Fibroblast of lung (primary cell): ENCODE measurements around the gene MBTD1. TPM values are rescaled to one million over a fixed set of nuclear protein-coding genes. Genes with fewer than 3 reads are reported as not detected.
"Not testable (repeated sequence)": the region's sequence is repeated elsewhere in the genome, so short reads cannot be mapped to it uniquely, and the experiment has no call there.

Experiments used
- DNase-seq, 2 donors: peaks; one replicate each; pipeline versions ENCODE4 v3.0.0 to v3.0.0-alpha.2; 2010; ENCODE audit warnings: low read depth in 2 of 2
- H2AFZ ChIP-seq: 2 replicates; pipeline ENCODE4 v1.5.1; 2012; ENCODE audit warnings: low read length, control low read depth, inconsistent platforms
- H3K27ac ChIP-seq: 2 replicates; pipeline ENCODE4 v1.5.1; 2011; ENCODE audit warnings: low read length, control low read depth; ENCODE audit not compliant: insufficient read depth
- H3K27me3 ChIP-seq: 2 replicates; pipeline ENCODE4 v1.5.1; 2011; ENCODE audit warnings: mild to moderate bottlenecking, low read length; ENCODE audit not compliant: control insufficient read depth, insufficient read depth
- H3K36me3 ChIP-seq: 2 replicates; pipeline ENCODE4 v1.5.1; 2011; ENCODE audit warnings: low read length; ENCODE audit not compliant: control insufficient read depth, insufficient read depth
- H3K4me1 ChIP-seq: 2 replicates; pipeline ENCODE4 v1.5.1; 2011; ENCODE audit warnings: low read length; ENCODE audit not compliant: control insufficient read depth, insufficient read depth; ENCODE audit errors: extremely low read depth
- H3K4me2 ChIP-seq: 2 replicates; pipeline ENCODE4 v1.5.1; 2011; ENCODE audit warnings: low read length, control low read depth; ENCODE audit not compliant: insufficient read depth; ENCODE audit errors: extremely low read depth
- H3K4me3 ChIP-seq, 4 experiments: fragments of 200-600 bp in 1 of 4; sonication (generic) in 1 of 4; replicated peaks in 1 of 4; 2 replicates each; pipeline ENCODE4 v1.5.1; 2011 to 2016; ENCODE audit warnings: low read length in 4 of 4, low read depth in 3 of 4, mild to moderate bottlenecking in 3 of 4, control low read depth in 2 of 4, inconsistent platforms in 1 of 4, mixed read lengths in 1 of 4; ENCODE audit not compliant: insufficient read depth in 1 of 4; ENCODE audit errors: control extremely low read depth in 1 of 4
- H3K79me2 ChIP-seq: 2 replicates; pipeline ENCODE4 v1.5.1; 2012; ENCODE audit warnings: mild to moderate bottlenecking, low read length, inconsistent platforms; ENCODE audit not compliant: control insufficient read depth, insufficient read depth
- H3K9ac ChIP-seq: 2 replicates; pipeline ENCODE4 v1.5.1; 2011; ENCODE audit warnings: mild to moderate bottlenecking, low read length, control low read depth; ENCODE audit not compliant: insufficient read depth
- H3K9me3 ChIP-seq: 2 replicates; pipeline ENCODE4 v1.5.1; 2012; ENCODE audit warnings: low read depth, low read length; ENCODE audit not compliant: control insufficient read depth, insufficient read depth
- H4K20me1 ChIP-seq: 2 replicates; pipeline ENCODE4 v1.5.1; 2011; ENCODE audit warnings: low read length; ENCODE audit not compliant: control insufficient read depth, insufficient read depth; ENCODE audit errors: extremely low read depth
- EZH2 ChIP-seq: IDR thresholded peaks from 2 replicates; pipeline ENCODE4 v1.5.1; 2012; ENCODE audit warnings: low read length, control low read depth, mild to moderate bottlenecking; ENCODE audit errors: missing control alignments
- polyA plus RNA-seq, 2 donors: library from polyadenylated mRNA; depleted of rRNA in 1 of 2; stranded (reverse) in 1 of 2; unstranded in 1 of 2; fragments of >200 nt; gene quantifications; 2 replicates each; pipeline ENCODE4 v1.2.1, GENCODE V29; 2011 to 2012; ENCODE audit warnings: missing spikeins in 1 of 2
- total RNA-seq: library from RNA; depleted of rRNA; stranded (reverse); fragments of >200 nt; gene quantifications from 2 replicates; pipeline ENCODE4 v1.2.1, GENCODE V29; 2014
- TF ChIP-seq, protein P1 (sequence below), 2 donors: IDR thresholded peaks in 1 of 2; conservative IDR thresholded peaks in 1 of 2; 1 replicate in 1 of 2; 2 replicates in 1 of 2; pipeline ENCODE4 v1.5.1; 2011 to 2012; ENCODE audit warnings: low read length in 2 of 2, control low read depth in 1 of 2, inconsistent platforms in 1 of 2, low read depth in 1 of 2, mild to moderate bottlenecking in 1 of 2

Gene MBTD1
- total and polyA plus RNA-seq, 2 donors (not counting 1 experiment from before 2014, with no cell fraction given), result 4.4 to 13.7 TPM

GRCh38 chr17:51185763-51186332, 74.0 kb downstream of the MBTD1 start:
- Histone ChIP-seq H3K27me3 (no peaks in the 10 kb centered on the region), H2AFZ (no peak overlapping the region), H3K27ac (no peak overlapping the region), H3K4me2 (no peak overlapping the region), H3K4me1 (no peaks in the 10 kb centered on the region), H3K9me3 (no peaks in the 10 kb centered on the region), H3K79me2 (no peaks in the 10 kb centered on the region), H3K9ac (no peak overlapping the region), H3K4me3 (no peak overlapping the region), H3K36me3 (no peaks in the 10 kb centered on the region), H4K20me1 (no peaks in the 10 kb centered on the region)
- no peak for TF ChIP-seq EZH2
- TF ChIP-seq, protein P1, sequence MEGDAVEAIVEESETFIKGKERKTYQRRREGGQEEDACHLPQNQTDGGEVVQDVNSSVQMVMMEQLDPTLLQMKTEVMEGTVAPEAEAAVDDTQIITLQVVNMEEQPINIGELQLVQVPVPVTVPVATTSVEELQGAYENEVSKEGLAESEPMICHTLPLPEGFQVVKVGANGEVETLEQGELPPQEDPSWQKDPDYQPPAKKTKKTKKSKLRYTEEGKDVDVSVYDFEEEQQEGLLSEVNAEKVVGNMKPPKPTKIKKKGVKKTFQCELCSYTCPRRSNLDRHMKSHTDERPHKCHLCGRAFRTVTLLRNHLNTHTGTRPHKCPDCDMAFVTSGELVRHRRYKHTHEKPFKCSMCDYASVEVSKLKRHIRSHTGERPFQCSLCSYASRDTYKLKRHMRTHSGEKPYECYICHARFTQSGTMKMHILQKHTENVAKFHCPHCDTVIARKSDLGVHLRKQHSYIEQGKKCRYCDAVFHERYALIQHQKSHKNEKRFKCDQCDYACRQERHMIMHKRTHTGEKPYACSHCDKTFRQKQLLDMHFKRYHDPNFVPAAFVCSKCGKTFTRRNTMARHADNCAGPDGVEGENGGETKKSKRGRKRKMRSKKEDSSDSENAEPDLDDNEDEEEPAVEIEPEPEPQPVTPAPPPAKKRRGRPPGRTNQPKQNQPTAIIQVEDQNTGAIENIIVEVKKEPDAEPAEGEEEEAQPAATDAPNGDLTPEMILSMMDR (conservative IDR thresholded peaks at IDR 0.05 in 1 of 2, IDR thresholded peaks at IDR 0.05 in 1 of 2; ENCODE audit: low read depth in 1 of 2, low read length in 2 of 2), result no peak
- peak in 1 of 2 donors; percentile 16 for DNase-seq

DNA sequence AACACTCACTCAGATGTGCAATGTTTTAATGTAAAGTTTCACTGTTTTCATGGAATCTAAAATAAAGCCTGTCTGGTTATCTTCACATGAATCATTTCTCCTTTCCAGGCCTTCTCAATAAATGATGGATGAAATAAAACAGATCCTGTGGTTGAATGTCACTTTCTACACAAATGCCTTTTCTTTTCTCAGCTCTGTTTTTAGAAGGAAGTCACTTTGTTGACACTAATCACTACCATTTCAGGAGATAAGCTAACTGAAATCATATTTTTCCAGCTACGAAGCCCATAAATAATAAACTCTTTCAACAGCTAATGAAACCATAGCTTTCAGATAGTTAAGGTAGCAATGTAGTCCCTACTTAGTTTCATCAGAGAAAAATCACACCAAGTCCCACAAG, 75.7 kb downstream of the MBTD1 start:
- Histone ChIP-seq H3K79me2 (no peaks in the 10 kb centered on the region), H3K9me3 (no peaks in the 10 kb centered on the region), H3K27me3 (no peaks in the 10 kb centered on the region), H3K4me2 (no peak overlapping the region), H4K20me1 (no peaks in the 10 kb centered on the region), H3K4me1 (peaks cover 3% of the 10 kb centered on the region), H2AFZ (no peak overlapping the region), H3K9ac (no peak overlapping the region), H3K36me3 (no peaks in the 10 kb centered on the region), H3K27ac (no peak overlapping the region), H3K4me3 (no peak overlapping the region)
- no peak for DNase-seq
- no peak for TF ChIP-seq EZH2
- TF ChIP-seq, protein P1 (conservative IDR thresholded peaks at IDR 0.05 in 1 of 2, IDR thresholded peaks at IDR 0.05 in 1 of 2; ENCODE audit: low read depth in 1 of 2, low read length in 2 of 2), result no peak

DNA sequence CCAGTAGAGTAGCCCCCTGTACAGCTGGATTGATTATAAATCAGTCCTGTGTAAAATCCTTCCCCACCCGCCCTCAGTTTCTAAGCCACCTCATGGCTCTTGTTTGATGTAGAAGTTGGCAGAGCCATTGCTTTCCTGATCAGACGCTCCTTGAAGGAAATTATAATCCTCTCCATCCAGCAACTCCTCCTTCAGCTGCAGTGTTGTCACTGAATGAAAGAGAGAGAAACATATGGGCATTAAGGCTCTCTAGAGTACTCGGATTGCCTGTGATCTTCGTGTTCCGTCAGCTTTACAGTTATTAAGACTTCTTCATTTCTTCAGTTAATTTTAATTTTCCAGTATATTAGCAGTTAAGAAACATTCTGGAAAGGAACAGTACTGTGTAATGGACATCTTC, 79.4 kb downstream of the MBTD1 start:
- DNase-seq, result no peak
- H3K36me3 ChIP-seq, result no peaks in the 10 kb centered on the region
- no peak overlapping the region for H3K4me2 ChIP-seq
- no peak overlapping the region for H3K9ac ChIP-seq
- TF ChIP-seq, protein P1 (conservative IDR thresholded peaks at IDR 0.05 in 1 of 2, IDR thresholded peaks at IDR 0.05 in 1 of 2; ENCODE audit: low read depth in 1 of 2, low read length in 2 of 2), result no peak
- TF ChIP-seq EZH2, result no peak
- H3K27me3 ChIP-seq, result no peaks in the 10 kb centered on the region
- no peak overlapping the region for H3K27ac ChIP-seq
- no peaks in the 10 kb centered on the region for H3K9me3 ChIP-seq
- no peak overlapping the region for H3K4me3 ChIP-seq
- H2AFZ ChIP-seq, result no peak overlapping the region
- H4K20me1 ChIP-seq, result no peaks in the 10 kb centered on the region
- H3K79me2 ChIP-seq, result no peaks in the 10 kb centered on the region
- peaks cover 3% of the 10 kb centered on the region for H3K4me1 ChIP-seq

DNA sequence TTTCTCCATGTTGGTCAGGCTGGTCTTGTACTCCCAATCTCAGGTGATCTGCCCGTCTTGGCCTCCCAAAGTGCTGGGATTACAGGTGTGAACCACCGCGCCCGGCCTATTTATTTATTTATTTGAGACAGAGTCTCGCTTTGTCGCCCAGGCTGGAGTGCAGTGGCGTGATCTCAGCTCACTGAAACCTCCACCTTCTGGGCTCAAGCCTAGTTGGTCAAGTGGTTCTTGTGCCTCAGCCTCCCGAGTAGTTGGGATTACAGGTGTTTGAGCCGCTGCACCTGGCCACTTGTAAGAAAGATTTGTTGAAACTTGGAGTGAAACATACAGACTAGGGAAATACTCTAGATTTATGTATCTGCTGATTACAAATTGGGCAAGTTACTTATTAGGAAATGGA, 87.8 kb downstream of the MBTD1 start:
- not testable (repeated sequence) for H2AFZ ChIP-seq, H3K4me1 ChIP-seq, DNase-seq, H3K4me3 ChIP-seq, H3K9ac ChIP-seq, H3K27ac ChIP-seq, H3K9me3 ChIP-seq, H3K27me3 ChIP-seq, H3K4me2 ChIP-seq, H4K20me1 ChIP-seq
- Histone ChIP-seq H3K79me2 (peaks cover 13% of the 10 kb centered on the region), H3K36me3 (peaks cover 15% of the 10 kb centered on the region)
